Keratinocyte (primary cell): ENCODE results near the gene RPS27. TPM values are rescaled to one million over a fixed set of nuclear protein-coding genes. Genes with fewer than 3 reads are reported as not detected.
A peak's percentile ranks its signal among the peaks of the same experiment; 100 is the strongest.

Source experiments
- DNase-seq: peaks from one replicate; pipeline ENCODE4 v3.0.0-alpha.2; 2011; ENCODE audit warnings: low read depth, missing footprints, low spot score
- FAIRE-seq: peaks from 2 replicates; lab custom pipeline; 2011; peaks lifted over from hg19 to GRCh38; lab: Jason Lieb, UNC
- H2AFZ ChIP-seq: 2 replicates; pipeline ENCODE4 v1.6.0; 2012; ENCODE audit warnings: low read length, control low read depth, inconsistent platforms; ENCODE audit not compliant: control insufficient read depth
- H3K27ac ChIP-seq: 2 replicates; pipeline ENCODE4 v1.5.1; 2011; ENCODE audit warnings: low read length; ENCODE audit not compliant: control insufficient read depth, insufficient read depth
- H3K27me3 ChIP-seq: 3 replicates; pipeline ENCODE4 v1.6.0; 2011; ENCODE audit warnings: low read length; ENCODE audit not compliant: control insufficient read depth, insufficient read depth; ENCODE audit errors: extremely low read depth
- H3K36me3 ChIP-seq, 2 experiments: 2 replicates in 1 of 2; 3 replicates in 1 of 2; pipeline ENCODE4 v1.5.1; 2011; ENCODE audit warnings: low read length in 2 of 2, mild to moderate bottlenecking in 1 of 2; ENCODE audit not compliant: control insufficient read depth in 2 of 2, insufficient read depth in 2 of 2; ENCODE audit errors: extremely low read depth in 1 of 2
- H3K4me1 ChIP-seq: 3 replicates; pipeline ENCODE4 v1.5.1; 2011; ENCODE audit warnings: low read length; ENCODE audit not compliant: control insufficient read depth, insufficient read depth; ENCODE audit errors: extremely low read depth
- H3K4me2 ChIP-seq: 3 replicates; pipeline ENCODE4 v1.6.0; 2011; ENCODE audit warnings: low read depth, low read length; ENCODE audit not compliant: control insufficient read depth, insufficient read depth; ENCODE audit errors: extremely low read depth
- H3K4me3 ChIP-seq, 3 experiments: fragments of 200-600 bp in 1 of 3; sonication (generic) in 1 of 3; 2 replicates in 2 of 3; 3 replicates in 1 of 3; pipeline ENCODE4 v1.5.1; 2011 to 2016; ENCODE audit warnings: low read length in 3 of 3, mild to moderate bottlenecking in 3 of 3, control low read depth in 2 of 3, inconsistent platforms in 1 of 3, low read depth in 1 of 3, mixed read lengths in 1 of 3, mixed run types in 1 of 3, moderate library complexity in 1 of 3; ENCODE audit not compliant: control insufficient read depth in 2 of 3, insufficient read depth in 2 of 3; ENCODE audit errors: extremely low read depth in 1 of 3
- H3K79me2 ChIP-seq: 2 replicates; pipeline ENCODE4 v1.6.0; 2012; ENCODE audit warnings: low read length; ENCODE audit not compliant: control insufficient read depth, insufficient read depth
- H3K9ac ChIP-seq: 3 replicates; pipeline ENCODE4 v1.6.0; 2011; ENCODE audit warnings: low read length; ENCODE audit not compliant: control insufficient read depth, insufficient read depth; ENCODE audit errors: extremely low read depth
- H3K9me1 ChIP-seq: 3 replicates; pipeline ENCODE4 v1.6.0; 2011; ENCODE audit warnings: low read length; ENCODE audit not compliant: control insufficient read depth, insufficient read depth; ENCODE audit errors: extremely low read depth
- H3K9me3 ChIP-seq: 2 replicates; pipeline ENCODE4 v1.5.1; 2012; ENCODE audit warnings: low read depth, low read length; ENCODE audit not compliant: control insufficient read depth
- H4K20me1 ChIP-seq: 3 replicates; pipeline ENCODE4 v1.6.0; 2011; ENCODE audit warnings: low read length; ENCODE audit not compliant: control insufficient read depth, insufficient read depth; ENCODE audit errors: extremely low read depth
- EZH2 ChIP-seq: IDR thresholded peaks from one replicate; pipeline ENCODE4 v1.6.1; 2012; ENCODE audit warnings: inconsistent platforms, mild to moderate bottlenecking, low read length, moderate library complexity
- dilution Hi-C: fragments of 300-500 bp; cut with MboI; formaldehyde crosslinking; loops from one replicate; pipeline ENCODE4 v1.7.0; 2020; ENCODE audit warnings: low sequenced_read_pairs; ENCODE audit not compliant: extremely low pct_ligation_motif_present
- polyA plus RNA-seq, 5 experiments: library from polyadenylated mRNA; depleted of rRNA in 3 of 5; stranded (reverse) in 3 of 5; stranded (forward) in 1 of 5; unstranded in 1 of 5; fragments of >200 nt; gene quantifications; 1 replicate in 1 of 5; 2 replicates in 3 of 5; 3 replicates in 1 of 5; pipeline versions ENCODE4 v1.2.1 to v1.2.3, GENCODE V29; 2011 to 2012; ENCODE audit warnings: missing spikeins in 2 of 5, low read depth in 1 of 5, low replicate concordance in 1 of 5
- TF ChIP-seq, protein P1 (sequence below), 3 experiments: IDR thresholded peaks in 1 of 3; conservative IDR thresholded peaks in 1 of 3; optimal IDR thresholded peaks in 1 of 3; 2 replicates in 2 of 3; 3 replicates in 1 of 3; pipeline versions ENCODE3 to v1.5.1; 2011; ENCODE audit warnings: low read length in 3 of 3, mild to moderate bottlenecking in 3 of 3, moderate library complexity in 2 of 3, control low read depth in 1 of 3, inconsistent platforms in 1 of 3; ENCODE audit not compliant: insufficient read depth in 2 of 3; ENCODE audit errors: extremely low read depth in 1 of 3

Gene RPS27
- polyA plus RNA-seq, 1 donor (not counting 4 experiments of a cell fraction or from before 2014, with no cell fraction given), result 5,112 TPM

DNA sequence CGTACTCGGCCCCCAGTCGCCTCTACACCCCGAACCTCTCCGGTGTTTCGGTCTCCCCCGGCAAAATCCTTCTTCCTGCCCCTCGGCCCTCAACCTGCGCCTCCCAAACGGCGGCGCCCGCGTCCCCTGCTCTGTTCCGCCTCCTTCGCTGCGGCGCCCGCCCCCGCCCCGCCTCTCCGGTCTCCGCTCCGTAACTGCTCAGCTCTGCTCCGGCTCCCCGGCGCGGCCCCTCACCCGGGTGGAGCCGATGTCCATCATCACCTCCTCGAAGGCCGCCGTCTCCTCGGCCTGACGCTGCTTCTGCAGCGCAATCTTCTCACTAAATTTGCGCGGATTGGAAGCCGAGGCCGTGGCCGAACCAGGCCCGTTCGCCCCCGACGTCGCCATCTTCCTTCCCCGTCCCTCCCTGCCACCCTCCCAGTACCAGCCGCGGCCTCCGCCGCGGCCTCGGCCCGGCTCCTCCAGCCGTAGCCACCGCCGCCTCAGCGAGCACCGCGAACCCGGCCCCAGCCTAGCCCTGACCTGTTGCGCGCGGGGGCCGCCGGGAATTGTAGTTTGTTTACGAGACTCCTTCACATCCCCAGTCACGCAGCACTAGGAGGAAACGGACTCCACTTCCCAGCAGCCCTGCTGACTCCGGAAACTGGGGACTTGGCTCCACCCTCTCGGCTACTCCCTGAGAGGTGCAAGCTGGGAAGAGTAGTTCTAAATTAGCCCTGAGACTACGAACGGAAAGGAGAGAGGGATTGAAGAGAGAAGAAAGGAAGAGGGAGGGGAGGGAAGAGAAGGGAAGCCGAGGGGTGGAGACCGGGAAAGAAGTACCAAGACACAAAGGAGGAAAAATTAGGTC is 32.2 kb upstream of the RPS27 start, which contains the start of gene CRTC2:
Gene CRTC2, minus strand, starts transcription at position 502 of the 850 bp plus-strand sequence. Its CDS starts 115 bp downstream, at position 387.
- H4K20me1 ChIP-seq, result peaks cover 3% of the 10 kb centered on the region
- DNase-seq (peak; percentile 96), FAIRE-seq (peak; percentile 69)
- peaks cover 32% of the 10 kb centered on the region for H3K4me1 ChIP-seq
- dilution Hi-C loops, result no loop called here
- H3K9me3 ChIP-seq, result no peaks in the 10 kb centered on the region
- peak within 1 kb of the TSS; percentile 92 to 99 (median 96) for H3K4me3 ChIP-seq
- peak within 1 kb of the TSS; percentile 82 for H3K27ac ChIP-seq
- peak within 1 kb of the TSS; percentile 81 for H2AFZ ChIP-seq
- H3K4me2 ChIP-seq, result peak within 1 kb of the TSS; percentile 100
- no peaks in the 10 kb centered on the region for H3K9me1 ChIP-seq
- peaks cover 8 to 41% of the 10 kb centered on the region in 2 experiments for H3K36me3 ChIP-seq
- H3K79me2 ChIP-seq, result peaks cover 73% of the 10 kb centered on the region
- peak within 1 kb of the TSS; percentile 91 for H3K9ac ChIP-seq
- TF ChIP-seq, protein P1, sequence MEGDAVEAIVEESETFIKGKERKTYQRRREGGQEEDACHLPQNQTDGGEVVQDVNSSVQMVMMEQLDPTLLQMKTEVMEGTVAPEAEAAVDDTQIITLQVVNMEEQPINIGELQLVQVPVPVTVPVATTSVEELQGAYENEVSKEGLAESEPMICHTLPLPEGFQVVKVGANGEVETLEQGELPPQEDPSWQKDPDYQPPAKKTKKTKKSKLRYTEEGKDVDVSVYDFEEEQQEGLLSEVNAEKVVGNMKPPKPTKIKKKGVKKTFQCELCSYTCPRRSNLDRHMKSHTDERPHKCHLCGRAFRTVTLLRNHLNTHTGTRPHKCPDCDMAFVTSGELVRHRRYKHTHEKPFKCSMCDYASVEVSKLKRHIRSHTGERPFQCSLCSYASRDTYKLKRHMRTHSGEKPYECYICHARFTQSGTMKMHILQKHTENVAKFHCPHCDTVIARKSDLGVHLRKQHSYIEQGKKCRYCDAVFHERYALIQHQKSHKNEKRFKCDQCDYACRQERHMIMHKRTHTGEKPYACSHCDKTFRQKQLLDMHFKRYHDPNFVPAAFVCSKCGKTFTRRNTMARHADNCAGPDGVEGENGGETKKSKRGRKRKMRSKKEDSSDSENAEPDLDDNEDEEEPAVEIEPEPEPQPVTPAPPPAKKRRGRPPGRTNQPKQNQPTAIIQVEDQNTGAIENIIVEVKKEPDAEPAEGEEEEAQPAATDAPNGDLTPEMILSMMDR (optimal IDR thresholded peaks at IDR 0.05 in 1 of 3, IDR thresholded peaks at IDR 0.05 in 1 of 3, conservative IDR thresholded peaks at IDR 0.05 in 1 of 3; ENCODE audit: extremely low read depth in 1 of 3, insufficient read depth in 2 of 3, low read length in 3 of 3), result peak in 2 of 3 experiments; percentile 12 to 20
- TF ChIP-seq EZH2, result no peak
- H3K27me3 ChIP-seq, result no peaks in the 10 kb centered on the region

DNA sequence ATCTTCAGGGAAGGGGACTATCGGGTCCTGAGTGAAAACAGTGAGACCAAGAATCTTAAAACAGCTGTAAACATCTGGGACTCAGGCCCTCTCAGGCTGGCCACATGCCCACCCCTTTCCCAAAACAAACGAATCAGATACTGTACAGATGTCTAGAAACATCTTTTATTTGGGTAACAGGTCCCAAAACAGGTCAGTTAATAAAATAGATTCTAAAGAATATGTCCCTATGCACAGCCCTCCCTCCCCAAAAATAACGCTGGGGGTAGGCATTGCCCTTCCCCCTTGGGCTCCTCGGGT is 31.7 kb upstream of the RPS27 start:
- H4K20me1 ChIP-seq, result peaks cover 3% of the 10 kb centered on the region
- peaks cover 67% of the 10 kb centered on the region for H3K79me2 ChIP-seq
- dilution Hi-C loops, result no loop called here
- DNase-seq, result no peak
- peaks cover 35% of the 10 kb centered on the region for H3K4me1 ChIP-seq
- no peak for FAIRE-seq
- H3K4me3 ChIP-seq, result peak overlapping the region in 1 of 3 experiments; percentile 29
- H3K27ac ChIP-seq, result peak overlapping the region; percentile 46
- H2AFZ ChIP-seq, result no peak overlapping the region
- H3K36me3 ChIP-seq, result peaks cover 6 to 35% of the 10 kb centered on the region in 2 experiments
- no peaks in the 10 kb centered on the region for H3K9me3 ChIP-seq
- no peak for TF ChIP-seq EZH2
- TF ChIP-seq, protein P1 (optimal IDR thresholded peaks at IDR 0.05 in 1 of 3, IDR thresholded peaks at IDR 0.05 in 1 of 3, conservative IDR thresholded peaks at IDR 0.05 in 1 of 3; ENCODE audit: extremely low read depth in 1 of 3, insufficient read depth in 2 of 3, low read length in 3 of 3), result no peak
- H3K9me1 ChIP-seq, result no peaks in the 10 kb centered on the region
- H3K27me3 ChIP-seq, result no peaks in the 10 kb centered on the region
- H3K4me2 ChIP-seq, result peak overlapping the region; percentile 63
- H3K9ac ChIP-seq, result peak overlapping the region; percentile 49
